ENCODE measurements around the gene MAP7. TPM values are rescaled to one million over a fixed set of nuclear protein-coding genes. Genes with fewer than 3 reads are reported as not detected.
A peak's percentile ranks its signal among the peaks of the same experiment; 100 is the strongest.

MAP7 gene
- total and polyA plus RNA-seq, 7 donors, result 1.2 to 33.5 (median 3.3) TPM

GRCh38 chr6:136319732-136320131 is 230.5 kb downstream of the MAP7 start:
- intact Hi-C loops (cut with DNase I), result loop anchor here (5.0 kb wide), 1 partner anchor 812 kb away; no protein-coding TSS in a partner anchor
- no peaks in the 10 kb centered on the region for H3K9me3 ChIP-seq

GRCh38 chr6:136318676-136319075 is 231.5 kb downstream of the MAP7 start:
- H3K27ac ChIP-seq, result no peak overlapping the region
- no peak overlapping the region for H3K4me3 ChIP-seq
- no peaks in the 10 kb centered on the region for H3K36me3 ChIP-seq
- DNase-seq, result no peak
- intact Hi-C loops (cut with DNase I), result loop anchor here (5.0 kb wide), 1 partner anchor 811 kb away; no protein-coding TSS in a partner anchor
- 79 to 84% methylated on average over 4 of the region's 4 CpGs for WGBS, 2 donors
- H3K9me3 ChIP-seq, result no peaks in the 10 kb centered on the region
- TF ChIP-seq, protein P1, sequence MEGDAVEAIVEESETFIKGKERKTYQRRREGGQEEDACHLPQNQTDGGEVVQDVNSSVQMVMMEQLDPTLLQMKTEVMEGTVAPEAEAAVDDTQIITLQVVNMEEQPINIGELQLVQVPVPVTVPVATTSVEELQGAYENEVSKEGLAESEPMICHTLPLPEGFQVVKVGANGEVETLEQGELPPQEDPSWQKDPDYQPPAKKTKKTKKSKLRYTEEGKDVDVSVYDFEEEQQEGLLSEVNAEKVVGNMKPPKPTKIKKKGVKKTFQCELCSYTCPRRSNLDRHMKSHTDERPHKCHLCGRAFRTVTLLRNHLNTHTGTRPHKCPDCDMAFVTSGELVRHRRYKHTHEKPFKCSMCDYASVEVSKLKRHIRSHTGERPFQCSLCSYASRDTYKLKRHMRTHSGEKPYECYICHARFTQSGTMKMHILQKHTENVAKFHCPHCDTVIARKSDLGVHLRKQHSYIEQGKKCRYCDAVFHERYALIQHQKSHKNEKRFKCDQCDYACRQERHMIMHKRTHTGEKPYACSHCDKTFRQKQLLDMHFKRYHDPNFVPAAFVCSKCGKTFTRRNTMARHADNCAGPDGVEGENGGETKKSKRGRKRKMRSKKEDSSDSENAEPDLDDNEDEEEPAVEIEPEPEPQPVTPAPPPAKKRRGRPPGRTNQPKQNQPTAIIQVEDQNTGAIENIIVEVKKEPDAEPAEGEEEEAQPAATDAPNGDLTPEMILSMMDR (IDR thresholded peaks at IDR 0.05), result no peak
- TF ChIP-seq POLR2AphosphoS5 (IDR thresholded peaks at IDR 0.05) (no peak), POLR2A (IDR thresholded peaks at IDR 0.05) (no peak), EP300 (IDR thresholded peaks at IDR 0.05) (no peak)
- no peaks in the 10 kb centered on the region for H3K27me3 ChIP-seq
- H3K4me1 ChIP-seq, result no peaks in the 10 kb centered on the region

More at GRCh38 chr6:136319732-136320131, 230.5 kb downstream of the MAP7 start:
- no peak for TF ChIP-seq EP300 (IDR thresholded peaks at IDR 0.05)
- no peak for TF ChIP-seq POLR2A (IDR thresholded peaks at IDR 0.05)
- TF ChIP-seq, protein P1 (IDR thresholded peaks at IDR 0.05), result no peak
- no peak for TF ChIP-seq POLR2AphosphoS5 (IDR thresholded peaks at IDR 0.05)
- H3K27me3 ChIP-seq, result no peaks in the 10 kb centered on the region
- H3K4me3 ChIP-seq, result no peak overlapping the region
- H3K4me1 ChIP-seq, result no peaks in the 10 kb centered on the region
- H3K36me3 ChIP-seq, result no peaks in the 10 kb centered on the region
- DNase-seq, result no peak
- no peak overlapping the region for H3K27ac ChIP-seq

DNA sequence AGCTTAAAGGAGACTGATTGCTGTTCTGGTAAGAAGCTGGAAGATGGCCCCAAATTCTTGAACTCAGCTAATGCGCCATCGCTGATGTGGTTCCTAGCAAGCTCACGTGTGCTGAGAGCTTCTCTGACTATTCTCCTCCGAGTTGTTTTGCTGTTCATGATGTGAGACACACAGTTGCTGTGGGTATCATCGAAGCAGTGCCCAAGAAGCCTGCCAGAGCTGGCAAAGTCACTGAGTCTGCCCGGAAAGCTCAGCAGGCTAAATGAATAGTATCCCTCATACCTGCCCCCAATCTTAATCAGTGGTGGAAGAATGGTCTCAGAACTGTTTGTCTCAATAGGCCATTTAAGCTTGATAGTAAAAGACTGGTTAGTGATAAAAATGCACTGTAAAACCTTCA is 232.3 kb downstream of the MAP7 start:
- Histone ChIP-seq H3K4me1 (no peaks in the 10 kb centered on the region), H3K27me3 (no peaks in the 10 kb centered on the region), H3K36me3 (no peaks in the 10 kb centered on the region), H3K27ac (no peak overlapping the region), H3K9me3 (no peaks in the 10 kb centered on the region), H3K4me3 (no peak overlapping the region)
- no peak for TF ChIP-seq POLR2AphosphoS5 (IDR thresholded peaks at IDR 0.05)
- TF ChIP-seq, protein P1 (IDR thresholded peaks at IDR 0.05), result no peak
- no peak for TF ChIP-seq EP300 (IDR thresholded peaks at IDR 0.05)
- no peak for TF ChIP-seq POLR2A (IDR thresholded peaks at IDR 0.05)
- no peak for DNase-seq
- 83 to 88% methylated on average over 6 of the region's 6 CpGs for WGBS, 2 donors
- intact Hi-C loops (cut with DNase I), result loop anchor here (5.0 kb wide), 1 partner anchor 811 kb away; no protein-coding TSS in a partner anchor

GRCh38 chr6:136317021-136317694 is 233.1 kb downstream of the MAP7 start:
- no peak for DNase-seq
- intact Hi-C loops (cut with DNase I), result loop anchor here (5.0 kb wide), 1 partner anchor 810 kb away; no protein-coding TSS in a partner anchor
- WGBS, 2 donors, result 25 to 50% methylated on average over 5 of the region's 5 CpGs

More at GRCh38 chr6:136317021-136317694, 233.1 kb downstream of the MAP7 start:
- no peaks in the 10 kb centered on the region for H3K9me3 ChIP-seq
- no peaks in the 10 kb centered on the region for H3K4me1 ChIP-seq
- no peaks in the 10 kb centered on the region for H3K27me3 ChIP-seq
- TF ChIP-seq POLR2AphosphoS5 (IDR thresholded peaks at IDR 0.05) (no peak), POLR2A (IDR thresholded peaks at IDR 0.05) (no peak)
- TF ChIP-seq, protein P1 (IDR thresholded peaks at IDR 0.05), result peak; percentile 52 to 77 (median 63)
- H3K27ac ChIP-seq, result no peak overlapping the region
- no peak overlapping the region for H3K4me3 ChIP-seq
- H3K36me3 ChIP-seq, result no peaks in the 10 kb centered on the region
